Type B pancreatic cell (in vitro differentiated cells): ENCODE data around the gene STK36. TPM values are rescaled to one million over a fixed set of nuclear protein-coding genes. Genes with fewer than 3 reads are reported as not detected.

Experiments
- DNase-seq: peaks from one replicate; pipeline ENCODE4 v3.0.0; 2021; ENCODE audit warnings: mixed read lengths; ENCODE audit not compliant: unreplicated experiment; ENCODE audit errors: extremely low spot score
- H3K27ac Mint-ChIP-seq: 2 replicates; pipeline ENCODE4 v1.8.0; 2021; ENCODE audit warnings: mild to moderate bottlenecking, mixed read lengths
- H3K27me3 Mint-ChIP-seq: 2 replicates; pipeline ENCODE4 v1.8.0; 2021; ENCODE audit warnings: mixed read lengths
- H3K36me3 Mint-ChIP-seq: 2 replicates; pipeline ENCODE4 v1.8.0; 2021; ENCODE audit warnings: mixed read lengths
- H3K4me1 Mint-ChIP-seq: one replicate; pipeline ENCODE4 v1.8.0; 2021; ENCODE audit warnings: mixed read lengths; ENCODE audit not compliant: unreplicated experiment
- H3K4me3 Mint-ChIP-seq: 2 replicates; pipeline ENCODE4 v1.8.0; 2021; ENCODE audit warnings: mild to moderate bottlenecking, mixed read lengths
- H3K9me3 Mint-ChIP-seq: 2 replicates; pipeline ENCODE4 v1.8.0; 2021; ENCODE audit warnings: mixed read lengths
- CTCF ChIP-seq: fragments of 200-600 bp; sonication (generic); conservative IDR thresholded peaks from 2 replicates; pipeline ENCODE4 v1.5.0; 2021; ENCODE audit warnings: antibody characterized with exemption, mild to moderate bottlenecking
- long read RNA-seq: library from polyadenylated mRNA; unstranded; transcript quantifications from one replicate; pipeline ENCODE4 v2.0.0, GENCODE V29; 2020
- total RNA-seq: library from RNA; stranded (reverse); gene quantifications from 2 replicates; pipeline ENCODE4 v1.2.1, GENCODE V29; 2021; ENCODE audit warnings: low replicate concordance

The STK36 gene
- total RNA-seq, result 60.4 and 102 TPM in 2 replicates
- long read RNA-seq, partial matches to known transcripts, result 2 of 5 reads
- long read RNA-seq, other reads (novel, unspliced or antisense), result 3 of 5 reads

- Mint-ChIP-seq H3K36me3 (peaks cover 4% of the 10 kb centered on the region), H3K4me3 (peak within 1 kb of the TSS; percentile 99), H3K27ac (peak within 1 kb of the TSS; percentile 97), H3K9me3 (no peaks in the 10 kb centered on the region), H3K4me1 (peaks cover 21% of the 10 kb centered on the region), H3K27me3 (no peaks in the 10 kb centered on the region)
- DNase-seq, result peak; percentile 83
- TF ChIP-seq CTCF, result no peak
Measured at GRCh38 chr2:218671654-218672566, at the start of gene STK36, which contains the start of gene RNF25. Gene STK36, plus strand, starts transcription at chr2:218672086. Its CDS starts 744 bp downstream, at chr2:218672830. Gene RNF25, minus strand, starts transcription at chr2:218672002. Its CDS starts 32 bp downstream, at chr2:218671970.

GRCh38 chr2:218622606-218623365, 49.1 kb upstream of the STK36 start:
- peaks cover 3% of the 10 kb centered on the region for H3K27me3 Mint-ChIP-seq
- no peak for TF ChIP-seq CTCF
- H3K4me3 Mint-ChIP-seq, result no peak overlapping the region
- H3K9me3 Mint-ChIP-seq, result no peaks in the 10 kb centered on the region
- peaks cover 4% of the 10 kb centered on the region for H3K4me1 Mint-ChIP-seq
- no peak overlapping the region for H3K27ac Mint-ChIP-seq
- no peak for DNase-seq
- no peaks in the 10 kb centered on the region for H3K36me3 Mint-ChIP-seq

GRCh38 chr2:218623366-218623705, 48.5 kb upstream of the STK36 start:
- H3K4me1 Mint-ChIP-seq, result peaks cover 4% of the 10 kb centered on the region
- no peak overlapping the region for H3K27ac Mint-ChIP-seq
- H3K27me3 Mint-ChIP-seq, result peaks cover 3% of the 10 kb centered on the region
- H3K4me3 Mint-ChIP-seq, result no peak overlapping the region
- TF ChIP-seq CTCF, result no peak
- no peaks in the 10 kb centered on the region for H3K9me3 Mint-ChIP-seq
- DNase-seq, result no peak
- H3K36me3 Mint-ChIP-seq, result no peaks in the 10 kb centered on the region

GRCh38 chr2:218626369-218626768, 45.5 kb upstream of the STK36 start:
- H3K27ac Mint-ChIP-seq, result no peak overlapping the region
- no peaks in the 10 kb centered on the region for H3K36me3 Mint-ChIP-seq
- no peak overlapping the region for H3K4me3 Mint-ChIP-seq
- DNase-seq, result no peak
- TF ChIP-seq CTCF, result no peak
- peaks cover 4% of the 10 kb centered on the region for H3K4me1 Mint-ChIP-seq
- H3K9me3 Mint-ChIP-seq, result no peaks in the 10 kb centered on the region
- no peaks in the 10 kb centered on the region for H3K27me3 Mint-ChIP-seq

GRCh38 chr2:218627939-218628338, 43.9 kb upstream of the STK36 start:
- Mint-ChIP-seq H3K4me3 (no peak overlapping the region), H3K9me3 (no peaks in the 10 kb centered on the region), H3K27ac (no peak overlapping the region), H3K4me1 (peaks cover 4% of the 10 kb centered on the region), H3K27me3 (no peaks in the 10 kb centered on the region), H3K36me3 (no peaks in the 10 kb centered on the region)
- no peak for DNase-seq
- TF ChIP-seq CTCF, result no peak
